Keratinocyte (primary cell): ENCODE measurements around the gene KIF5B. TPM values are rescaled to one million over a fixed set of nuclear protein-coding genes. Genes with fewer than 3 reads are reported as not detected.

Source experiments
- DNase-seq: peaks from one replicate; pipeline ENCODE4 v3.0.0-alpha.2; 2011; ENCODE audit warnings: low read depth, missing footprints, low spot score
- FAIRE-seq: peaks from 2 replicates; lab custom pipeline; 2011; peaks lifted over from hg19 to GRCh38; lab: Jason Lieb, UNC
- H2AFZ ChIP-seq: 2 replicates; pipeline ENCODE4 v1.6.0; 2012; ENCODE audit warnings: low read length, control low read depth, inconsistent platforms; ENCODE audit not compliant: control insufficient read depth
- H3K27ac ChIP-seq: 2 replicates; pipeline ENCODE4 v1.5.1; 2011; ENCODE audit warnings: low read length; ENCODE audit not compliant: control insufficient read depth, insufficient read depth
- H3K27me3 ChIP-seq: 3 replicates; pipeline ENCODE4 v1.6.0; 2011; ENCODE audit warnings: low read length; ENCODE audit not compliant: control insufficient read depth, insufficient read depth; ENCODE audit errors: extremely low read depth
- H3K36me3 ChIP-seq, 2 experiments: 2 replicates in 1 of 2; 3 replicates in 1 of 2; pipeline ENCODE4 v1.5.1; 2011; ENCODE audit warnings: low read length in 2 of 2, mild to moderate bottlenecking in 1 of 2; ENCODE audit not compliant: control insufficient read depth in 2 of 2, insufficient read depth in 2 of 2; ENCODE audit errors: extremely low read depth in 1 of 2
- H3K4me1 ChIP-seq: 3 replicates; pipeline ENCODE4 v1.5.1; 2011; ENCODE audit warnings: low read length; ENCODE audit not compliant: control insufficient read depth, insufficient read depth; ENCODE audit errors: extremely low read depth
- H3K4me2 ChIP-seq: 3 replicates; pipeline ENCODE4 v1.6.0; 2011; ENCODE audit warnings: low read depth, low read length; ENCODE audit not compliant: control insufficient read depth, insufficient read depth; ENCODE audit errors: extremely low read depth
- H3K4me3 ChIP-seq, 3 experiments: fragments of 200-600 bp in 1 of 3; sonication (generic) in 1 of 3; 2 replicates in 2 of 3; 3 replicates in 1 of 3; pipeline ENCODE4 v1.5.1; 2011 to 2016; ENCODE audit warnings: low read length in 3 of 3, mild to moderate bottlenecking in 3 of 3, control low read depth in 2 of 3, inconsistent platforms in 1 of 3, low read depth in 1 of 3, mixed read lengths in 1 of 3, mixed run types in 1 of 3, moderate library complexity in 1 of 3; ENCODE audit not compliant: control insufficient read depth in 2 of 3, insufficient read depth in 2 of 3; ENCODE audit errors: extremely low read depth in 1 of 3
- H3K79me2 ChIP-seq: 2 replicates; pipeline ENCODE4 v1.6.0; 2012; ENCODE audit warnings: low read length; ENCODE audit not compliant: control insufficient read depth, insufficient read depth
- H3K9ac ChIP-seq: 3 replicates; pipeline ENCODE4 v1.6.0; 2011; ENCODE audit warnings: low read length; ENCODE audit not compliant: control insufficient read depth, insufficient read depth; ENCODE audit errors: extremely low read depth
- H3K9me1 ChIP-seq: 3 replicates; pipeline ENCODE4 v1.6.0; 2011; ENCODE audit warnings: low read length; ENCODE audit not compliant: control insufficient read depth, insufficient read depth; ENCODE audit errors: extremely low read depth
- H3K9me3 ChIP-seq: 2 replicates; pipeline ENCODE4 v1.5.1; 2012; ENCODE audit warnings: low read depth, low read length; ENCODE audit not compliant: control insufficient read depth
- H4K20me1 ChIP-seq: 3 replicates; pipeline ENCODE4 v1.6.0; 2011; ENCODE audit warnings: low read length; ENCODE audit not compliant: control insufficient read depth, insufficient read depth; ENCODE audit errors: extremely low read depth
- EZH2 ChIP-seq: IDR thresholded peaks from one replicate; pipeline ENCODE4 v1.6.1; 2012; ENCODE audit warnings: inconsistent platforms, mild to moderate bottlenecking, low read length, moderate library complexity
- dilution Hi-C: fragments of 300-500 bp; cut with MboI; formaldehyde crosslinking; loops from one replicate; pipeline ENCODE4 v1.7.0; 2020; ENCODE audit warnings: low sequenced_read_pairs; ENCODE audit not compliant: extremely low pct_ligation_motif_present
- polyA plus RNA-seq, 5 experiments: library from polyadenylated mRNA; depleted of rRNA in 3 of 5; stranded (reverse) in 3 of 5; stranded (forward) in 1 of 5; unstranded in 1 of 5; fragments of >200 nt; gene quantifications; 1 replicate in 1 of 5; 2 replicates in 3 of 5; 3 replicates in 1 of 5; pipeline versions ENCODE4 v1.2.1 to v1.2.3, GENCODE V29; 2011 to 2012; ENCODE audit warnings: missing spikeins in 2 of 5, low read depth in 1 of 5, low replicate concordance in 1 of 5
- TF ChIP-seq, protein P1 (sequence below), 3 experiments: IDR thresholded peaks in 1 of 3; conservative IDR thresholded peaks in 1 of 3; optimal IDR thresholded peaks in 1 of 3; 2 replicates in 2 of 3; 3 replicates in 1 of 3; pipeline versions ENCODE3 to v1.5.1; 2011; ENCODE audit warnings: low read length in 3 of 3, mild to moderate bottlenecking in 3 of 3, moderate library complexity in 2 of 3, control low read depth in 1 of 3, inconsistent platforms in 1 of 3; ENCODE audit not compliant: insufficient read depth in 2 of 3; ENCODE audit errors: extremely low read depth in 1 of 3

Gene KIF5B
- polyA plus RNA-seq, 1 donor (not counting 4 experiments of a cell fraction or from before 2014, with no cell fraction given), result 82.1 TPM

DNA sequence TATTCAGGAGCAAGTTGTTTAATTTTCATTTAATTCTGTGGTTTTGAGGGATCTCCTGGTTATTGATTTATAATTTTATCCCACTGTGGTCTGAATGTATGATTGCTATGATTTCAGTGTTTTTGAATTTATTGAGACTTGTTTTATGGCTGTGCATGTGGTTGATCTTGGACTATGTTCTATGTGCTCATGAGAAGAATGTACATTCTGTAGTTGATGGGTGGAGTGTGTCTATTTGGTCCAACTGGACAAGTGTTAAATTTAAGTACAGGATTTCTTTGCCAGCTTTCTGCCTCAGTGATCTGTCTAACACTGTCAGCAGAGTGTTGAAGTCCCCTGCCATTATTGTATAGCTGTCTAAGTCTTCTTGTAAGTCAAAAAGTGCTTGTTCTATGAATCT lies 34.8 kb upstream of the KIF5B start:
- Histone ChIP-seq H3K4me2 (no peak overlapping the region), H3K27ac (no peak overlapping the region), H3K9me3 (no peaks in the 10 kb centered on the region), H3K9me1 (no peaks in the 10 kb centered on the region), H4K20me1 (no peaks in the 10 kb centered on the region), H3K36me3 (no peaks in the 10 kb centered on the region), H3K9ac (no peak overlapping the region), H3K79me2 (no peaks in the 10 kb centered on the region), H3K4me1 (no peaks in the 10 kb centered on the region), H2AFZ (no peak overlapping the region), H3K4me3 (no peak overlapping the region), H3K27me3 (no peaks in the 10 kb centered on the region)
- TF ChIP-seq EZH2, result no peak
- TF ChIP-seq, protein P1, sequence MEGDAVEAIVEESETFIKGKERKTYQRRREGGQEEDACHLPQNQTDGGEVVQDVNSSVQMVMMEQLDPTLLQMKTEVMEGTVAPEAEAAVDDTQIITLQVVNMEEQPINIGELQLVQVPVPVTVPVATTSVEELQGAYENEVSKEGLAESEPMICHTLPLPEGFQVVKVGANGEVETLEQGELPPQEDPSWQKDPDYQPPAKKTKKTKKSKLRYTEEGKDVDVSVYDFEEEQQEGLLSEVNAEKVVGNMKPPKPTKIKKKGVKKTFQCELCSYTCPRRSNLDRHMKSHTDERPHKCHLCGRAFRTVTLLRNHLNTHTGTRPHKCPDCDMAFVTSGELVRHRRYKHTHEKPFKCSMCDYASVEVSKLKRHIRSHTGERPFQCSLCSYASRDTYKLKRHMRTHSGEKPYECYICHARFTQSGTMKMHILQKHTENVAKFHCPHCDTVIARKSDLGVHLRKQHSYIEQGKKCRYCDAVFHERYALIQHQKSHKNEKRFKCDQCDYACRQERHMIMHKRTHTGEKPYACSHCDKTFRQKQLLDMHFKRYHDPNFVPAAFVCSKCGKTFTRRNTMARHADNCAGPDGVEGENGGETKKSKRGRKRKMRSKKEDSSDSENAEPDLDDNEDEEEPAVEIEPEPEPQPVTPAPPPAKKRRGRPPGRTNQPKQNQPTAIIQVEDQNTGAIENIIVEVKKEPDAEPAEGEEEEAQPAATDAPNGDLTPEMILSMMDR (optimal IDR thresholded peaks at IDR 0.05 in 1 of 3, IDR thresholded peaks at IDR 0.05 in 1 of 3, conservative IDR thresholded peaks at IDR 0.05 in 1 of 3; ENCODE audit: extremely low read depth in 1 of 3, insufficient read depth in 2 of 3, low read length in 3 of 3), result no peak
- DNase-seq (no peak), FAIRE-seq (no peak)
- dilution Hi-C loops, result no loop called here

- Histone ChIP-seq H3K9ac (no peak overlapping the region), H3K27me3 (no peaks in the 10 kb centered on the region), H3K36me3 (no peaks in the 10 kb centered on the region), H3K4me1 (no peaks in the 10 kb centered on the region), H3K79me2 (no peaks in the 10 kb centered on the region), H3K4me3 (no peak overlapping the region), H3K4me2 (no peak overlapping the region), H3K9me1 (no peaks in the 10 kb centered on the region), H3K27ac (no peak overlapping the region), H2AFZ (no peak overlapping the region), H3K9me3 (no peaks in the 10 kb centered on the region), H4K20me1 (no peaks in the 10 kb centered on the region)
- no peak for DNase-seq
- no peak for FAIRE-seq
- dilution Hi-C loops, result no loop called here
- no peak for TF ChIP-seq EZH2
- TF ChIP-seq, protein P1 (optimal IDR thresholded peaks at IDR 0.05 in 1 of 3, IDR thresholded peaks at IDR 0.05 in 1 of 3, conservative IDR thresholded peaks at IDR 0.05 in 1 of 3; ENCODE audit: extremely low read depth in 1 of 3, insufficient read depth in 2 of 3, low read length in 3 of 3), result no peak
Observed at GRCh38 chr10:32084185-32084851, 28.1 kb upstream of the KIF5B start.
